GM08714 (cell line): Measurements from ENCODE around the gene OR8D4.

ENCODE experiments used
- H3K4me3 ChIP-seq: fragments of 200-500 bp; sonication (Bioruptor generic); 2 replicates; pipeline ENCODE4 v1.5.1; 2014; ENCODE audit warnings: mild to moderate bottlenecking, low read length, inconsistent platforms
- ZNF274 ChIP-seq: IDR thresholded peaks from 2 replicates; pipeline ENCODE4 v1.6.1; 2012; ENCODE audit warnings: mild to moderate bottlenecking, low read depth, low read length

OR8D4 gene

DNA sequence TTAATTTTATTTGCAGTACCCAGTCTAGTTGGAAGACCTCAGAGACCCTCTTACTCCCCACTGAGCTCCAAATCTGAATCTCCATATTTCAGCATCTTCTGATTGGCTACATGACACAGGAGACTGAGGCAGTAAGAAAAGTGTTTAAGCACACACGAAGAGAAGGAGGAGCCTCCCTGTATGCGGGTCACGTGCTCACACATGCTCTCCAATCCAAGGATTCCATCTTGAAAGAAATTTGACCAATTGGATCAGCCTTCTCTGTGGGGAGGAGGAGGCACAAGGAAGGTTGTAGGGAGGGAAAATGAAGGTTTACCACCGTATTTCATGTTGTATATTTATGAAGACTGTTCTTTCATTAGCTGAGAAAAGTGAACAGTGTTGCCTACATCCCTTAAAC, 40.4 kb downstream of the OR8D4 start:
- no peak overlapping the region for H3K4me3 ChIP-seq
- TF ChIP-seq ZNF274 = no peak

- no peak for TF ChIP-seq ZNF274
- H3K4me3 ChIP-seq = no peak within 1 kb of the TSS
These were observed 41.8 kb downstream of the OR8D4 start, which contains the start of gene OR6T1 for GRCh38 chr11:123943738-123944137. OR6T1 (minus strand) TSS chr11:123943838; CDS start chr11:123943838, 0 bp downstream.

DNA sequence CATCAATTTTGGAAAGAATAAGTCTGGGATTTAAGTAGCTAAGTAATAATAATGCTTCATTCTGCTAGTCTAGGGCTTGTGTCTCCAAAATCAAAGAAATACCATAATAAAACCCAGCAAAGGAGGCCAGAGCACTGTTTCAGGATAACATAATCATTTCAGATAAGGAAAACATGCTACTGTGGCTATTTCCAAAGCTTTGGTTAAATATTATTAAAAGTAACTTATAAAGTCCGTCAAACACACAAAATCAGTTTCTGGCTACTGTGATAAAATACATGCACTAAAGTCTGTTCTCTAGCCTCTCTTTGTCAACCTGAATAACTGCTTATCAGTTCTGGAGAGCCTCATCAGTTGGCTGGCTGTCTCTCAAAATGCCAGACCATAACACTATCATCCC, 43.2 kb downstream of the OR8D4 start:
- H3K4me3 ChIP-seq = no peak overlapping the region
- no peak for TF ChIP-seq ZNF274

DNA sequence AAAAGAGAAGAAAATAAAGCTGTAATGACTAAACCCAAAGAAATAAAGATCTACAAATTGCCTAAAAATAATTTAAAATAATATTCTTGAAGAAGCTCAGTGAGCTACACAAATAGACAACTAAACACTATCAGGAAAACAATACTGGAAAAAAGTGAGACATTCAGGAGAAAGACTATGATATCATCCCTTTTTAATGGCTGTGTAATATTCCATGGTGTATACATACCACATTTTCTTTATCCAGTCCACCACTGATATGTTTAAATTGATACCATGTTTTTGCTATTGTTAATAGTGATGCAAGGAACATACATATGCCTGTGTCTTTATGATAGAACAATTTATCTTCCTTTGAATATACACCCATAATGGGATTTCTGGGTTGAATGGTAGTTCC, 54.8 kb downstream of the OR8D4 start:
- H3K4me3 ChIP-seq = no peak overlapping the region

More for the DNA sequence above, 54.8 kb downstream of the OR8D4 start:
- TF ChIP-seq ZNF274 = no peak
